ENCODE data around the gene CALCR. TPM values are rescaled to one million over a fixed set of nuclear protein-coding genes. Genes with fewer than 3 reads are reported as not detected.

Gene CALCR
- total and polyA plus RNA-seq, 8 donors = not detected

- no peaks in the 10 kb centered on the region for H3K9me3 ChIP-seq
- no peak overlapping the region for H3K4me3 ChIP-seq
- TF ChIP-seq EP300 (IDR thresholded peaks at IDR 0.05) (no peak), POLR2AphosphoS5 (IDR thresholded peaks at IDR 0.05) (no peak), POLR2A (IDR thresholded peaks at IDR 0.05) (no peak), CTCF (IDR thresholded peaks at IDR 0.05) (no peak)
- no peaks in the 10 kb centered on the region for H3K4me1 ChIP-seq
- no peaks in the 10 kb centered on the region for H3K36me3 ChIP-seq
- DNase-seq = no peak
- no peak overlapping the region for H3K27ac ChIP-seq
- intact Hi-C loops (cut with DNase I; ENCODE audit: low total_unique reads) = no loop called here
- no peaks in the 10 kb centered on the region for H3K27me3 ChIP-seq
- WGBS, 5 donors = 18 to 40% (median 26%) methylated on average over 1 of the region's 1 CpG
Observed at GRCh38 chr7:93538061-93538460, 36.5 kb downstream of the CALCR start.

- Histone ChIP-seq H3K4me3 (no peak overlapping the region), H3K9me3 (no peaks in the 10 kb centered on the region), H3K27ac (no peak overlapping the region), H3K27me3 (no peaks in the 10 kb centered on the region), H3K36me3 (no peaks in the 10 kb centered on the region), H3K4me1 (no peaks in the 10 kb centered on the region)
- DNase-seq = no peak
- TF ChIP-seq POLR2A (IDR thresholded peaks at IDR 0.05) = no peak
- no peak for TF ChIP-seq EP300 (IDR thresholded peaks at IDR 0.05)
- TF ChIP-seq POLR2AphosphoS5 (IDR thresholded peaks at IDR 0.05) = no peak
- no peak for TF ChIP-seq CTCF (IDR thresholded peaks at IDR 0.05)
- intact Hi-C loops (cut with DNase I; ENCODE audit: low total_unique reads) = no loop called here
Observed at GRCh38 chr7:93535616-93536015, 38.9 kb downstream of the CALCR start.

DNA sequence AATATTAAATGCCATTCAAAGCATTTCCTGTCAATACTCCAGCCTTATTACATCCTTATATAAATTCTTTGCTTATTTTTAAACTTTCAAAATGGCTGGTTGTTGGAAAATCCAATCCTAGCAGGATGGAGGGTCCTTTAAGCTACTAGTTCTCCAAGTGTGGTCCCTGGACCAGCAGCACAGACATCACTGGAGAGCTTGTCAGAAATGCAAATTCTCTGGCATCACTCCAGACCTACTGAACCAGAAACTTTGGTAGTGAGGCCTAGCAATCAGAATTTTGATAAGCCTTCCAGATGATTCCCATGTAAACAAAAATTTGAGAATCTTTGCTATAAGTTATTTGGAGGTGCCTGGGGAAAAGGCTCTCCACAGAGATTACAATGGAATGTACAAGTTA, 43.8 kb downstream of the CALCR start:
- no peaks in the 10 kb centered on the region for H3K27me3 ChIP-seq
- intact Hi-C loops (cut with DNase I; ENCODE audit: low total_unique reads) = no loop called here
- no peaks in the 10 kb centered on the region for H3K36me3 ChIP-seq
- no peak overlapping the region for H3K4me3 ChIP-seq
- DNase-seq = no peak
- no peak overlapping the region for H3K27ac ChIP-seq
- H3K4me1 ChIP-seq = no peaks in the 10 kb centered on the region
- no peaks in the 10 kb centered on the region for H3K9me3 ChIP-seq
- TF ChIP-seq EP300 (IDR thresholded peaks at IDR 0.05) = no peak
- TF ChIP-seq POLR2A (IDR thresholded peaks at IDR 0.05) = no peak
- TF ChIP-seq CTCF (IDR thresholded peaks at IDR 0.05) = no peak
- TF ChIP-seq POLR2AphosphoS5 (IDR thresholded peaks at IDR 0.05) = no peak

DNA sequence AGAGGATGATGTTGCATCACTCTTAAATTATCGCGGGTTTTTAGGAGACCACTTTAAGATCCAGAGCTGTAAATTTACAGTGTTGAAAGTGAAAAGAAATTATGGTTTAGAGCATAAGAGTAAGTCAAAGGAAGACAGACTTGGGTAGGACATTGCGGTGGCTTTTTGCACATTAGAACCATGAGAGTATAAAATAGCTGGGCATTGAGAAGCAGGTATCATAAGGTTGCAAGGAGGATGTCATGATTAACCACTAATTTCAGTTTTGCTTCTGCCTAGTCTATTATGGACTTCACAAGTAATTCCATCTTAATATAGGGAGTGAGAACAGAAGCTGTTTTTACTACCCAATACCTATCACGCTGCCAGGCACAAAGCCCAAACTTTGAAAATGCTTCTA, 57.7 kb downstream of the CALCR start:
- no peaks in the 10 kb centered on the region for H3K27me3 ChIP-seq
- H3K4me3 ChIP-seq = no peak overlapping the region
- no peaks in the 10 kb centered on the region for H3K36me3 ChIP-seq
- DNase-seq = no peak
- H3K9me3 ChIP-seq = no peaks in the 10 kb centered on the region
- intact Hi-C loops (cut with DNase I; ENCODE audit: low total_unique reads) = no loop called here
- WGBS, 5 donors = 85 to 98% (median 91%) methylated on average over 4 of the region's 4 CpGs
- no peaks in the 10 kb centered on the region for H3K4me1 ChIP-seq
- TF ChIP-seq POLR2A (IDR thresholded peaks at IDR 0.05) = no peak
- TF ChIP-seq EP300 (IDR thresholded peaks at IDR 0.05) = no peak
- no peak for TF ChIP-seq POLR2AphosphoS5 (IDR thresholded peaks at IDR 0.05)
- TF ChIP-seq CTCF (IDR thresholded peaks at IDR 0.05) = no peak
- H3K27ac ChIP-seq = no peak overlapping the region

DNA sequence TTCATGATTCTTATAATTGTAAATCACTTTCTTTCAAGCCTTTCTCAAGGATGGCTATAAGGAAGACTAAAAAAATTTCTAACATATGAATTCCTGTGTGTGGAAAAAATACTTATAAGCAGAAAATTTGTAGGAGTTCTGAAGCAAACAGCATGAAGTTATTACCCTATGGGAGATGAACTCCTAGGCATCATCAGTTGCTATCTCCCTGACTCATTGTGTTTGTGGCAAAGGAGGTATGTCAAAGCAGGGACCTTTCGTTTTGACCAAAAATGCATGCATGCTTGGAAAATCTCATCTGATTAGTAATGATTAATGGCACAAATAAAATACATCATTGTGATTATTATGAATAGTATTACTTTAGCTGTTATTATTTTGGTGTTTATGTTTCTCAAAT, 59.4 kb downstream of the CALCR start:
- H3K36me3 ChIP-seq = no peaks in the 10 kb centered on the region
- TF ChIP-seq EP300 (IDR thresholded peaks at IDR 0.05) (no peak), POLR2AphosphoS5 (IDR thresholded peaks at IDR 0.05) (no peak), CTCF (IDR thresholded peaks at IDR 0.05) (no peak), POLR2A (IDR thresholded peaks at IDR 0.05) (no peak)
- no peak for DNase-seq
- no peak overlapping the region for H3K27ac ChIP-seq
- no peaks in the 10 kb centered on the region for H3K27me3 ChIP-seq
- no peaks in the 10 kb centered on the region for H3K4me1 ChIP-seq
- 42 to 65% (median 57%) methylated on average over 1 of the region's 1 CpG for WGBS, 5 donors
- no peak overlapping the region for H3K4me3 ChIP-seq
- H3K9me3 ChIP-seq = no peaks in the 10 kb centered on the region
- intact Hi-C loops (cut with DNase I; ENCODE audit: low total_unique reads) = no loop called here

All from stomach (tissue), 9 donors.